Skin of body (tissue), 2 donors: ENCODE measurements around the gene SRSF9. TPM values are rescaled to one million over a fixed set of nuclear protein-coding genes. Genes with fewer than 3 reads are reported as not detected.
"Not testable (repeated sequence)": the region's sequence is repeated elsewhere in the genome, so short reads cannot be mapped to it uniquely, and the experiment has no call there.

Experiments
- DNase-seq: peaks from one replicate; lab custom pipeline; 2025; lab: John Stamatoyannopoulos, UW
- total RNA-seq: library from RNA; depleted of rRNA; stranded (reverse); fragments of >200 nt; gene quantifications from one replicate; pipeline ENCODE4 v1.2.3, GENCODE V29; 2014

The SRSF9 gene, protein sequence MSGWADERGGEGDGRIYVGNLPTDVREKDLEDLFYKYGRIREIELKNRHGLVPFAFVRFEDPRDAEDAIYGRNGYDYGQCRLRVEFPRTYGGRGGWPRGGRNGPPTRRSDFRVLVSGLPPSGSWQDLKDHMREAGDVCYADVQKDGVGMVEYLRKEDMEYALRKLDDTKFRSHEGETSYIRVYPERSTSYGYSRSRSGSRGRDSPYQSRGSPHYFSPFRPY
- total RNA-seq = 105 TPM

DNA sequence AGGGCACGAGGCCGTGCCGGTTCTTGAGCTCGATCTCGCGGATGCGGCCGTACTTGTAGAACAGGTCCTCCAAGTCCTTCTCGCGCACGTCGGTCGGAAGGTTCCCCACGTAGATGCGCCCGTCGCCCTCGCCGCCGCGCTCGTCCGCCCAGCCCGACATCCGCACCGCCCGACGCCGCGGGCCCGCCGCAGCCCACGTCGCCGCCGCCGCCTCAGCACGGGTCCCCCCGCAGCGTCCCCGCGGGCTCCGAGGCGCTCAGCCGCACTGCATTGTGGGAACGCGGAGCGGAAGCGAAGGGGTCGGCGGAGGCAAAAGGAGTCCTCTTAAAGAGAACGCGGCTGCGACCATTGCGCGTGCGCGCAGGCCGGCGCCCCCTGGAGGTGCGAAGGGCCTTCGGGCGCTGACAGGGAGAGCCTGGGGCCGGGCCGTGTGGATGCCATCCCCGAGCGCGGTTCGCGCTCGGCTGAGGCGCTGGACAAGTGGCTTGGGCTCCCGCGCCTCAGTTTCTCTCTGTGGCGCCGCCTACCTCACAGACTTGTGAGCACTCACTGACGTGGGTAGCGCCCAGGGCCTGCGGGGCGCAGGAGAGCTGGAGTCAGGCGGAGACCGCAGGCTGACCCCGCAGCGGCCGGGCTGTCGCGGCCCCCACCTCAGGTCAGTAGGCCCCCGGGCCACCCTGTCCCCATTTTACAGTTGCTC lies at the start of gene SRSF9:
Gene SRSF9 (minus strand): TSS at position 299 of the 700 bp plus-strand sequence. CDS start 139 bp downstream, at position 160.
- DNase-seq = peak; percentile 92

DNA sequence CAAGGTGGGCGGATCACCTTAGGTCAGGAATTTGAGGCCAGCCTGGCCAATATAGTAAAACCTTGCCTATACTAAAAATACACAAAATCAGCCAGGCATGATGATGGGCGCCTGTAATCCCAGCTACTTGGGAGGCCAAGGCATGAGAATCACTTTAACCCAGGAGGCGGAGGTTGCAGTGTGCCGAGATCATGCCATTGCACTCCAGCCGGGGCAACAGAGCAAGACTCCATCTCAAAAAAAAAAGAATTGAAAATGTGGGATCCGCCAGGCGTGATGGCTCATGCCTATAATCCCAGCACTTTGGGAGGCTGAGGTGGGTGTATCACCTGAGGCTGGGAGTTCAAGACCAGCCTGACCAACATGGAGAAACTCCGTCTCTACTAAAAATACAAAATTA lies 49.8 kb upstream of the SRSF9 start:
- DNase-seq = not testable (repeated sequence)

GRCh38 chr12:120515496-120515895 lies 45.9 kb upstream of the SRSF9 start:
- DNase-seq = no peak

DNA sequence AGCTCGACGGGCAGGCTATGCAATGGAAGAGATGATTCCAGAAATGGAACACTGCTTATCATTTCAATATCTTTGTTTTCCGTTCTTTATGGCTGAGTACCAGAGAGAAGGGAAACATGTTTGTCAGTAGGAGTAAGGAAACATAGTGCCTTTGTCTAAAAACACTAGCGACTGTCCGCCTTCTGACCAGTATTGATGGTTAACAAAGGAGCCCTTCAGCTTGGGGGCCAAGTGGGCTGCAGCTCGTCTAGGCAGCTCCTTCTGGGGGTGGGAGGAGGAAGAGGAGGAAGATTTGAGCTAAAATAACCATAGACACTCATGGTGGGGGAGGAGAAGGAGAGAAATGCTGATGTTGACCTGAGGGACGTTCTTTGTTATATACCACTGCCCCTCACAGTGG lies 44.5 kb upstream of the SRSF9 start:
- no peak for DNase-seq

DNA sequence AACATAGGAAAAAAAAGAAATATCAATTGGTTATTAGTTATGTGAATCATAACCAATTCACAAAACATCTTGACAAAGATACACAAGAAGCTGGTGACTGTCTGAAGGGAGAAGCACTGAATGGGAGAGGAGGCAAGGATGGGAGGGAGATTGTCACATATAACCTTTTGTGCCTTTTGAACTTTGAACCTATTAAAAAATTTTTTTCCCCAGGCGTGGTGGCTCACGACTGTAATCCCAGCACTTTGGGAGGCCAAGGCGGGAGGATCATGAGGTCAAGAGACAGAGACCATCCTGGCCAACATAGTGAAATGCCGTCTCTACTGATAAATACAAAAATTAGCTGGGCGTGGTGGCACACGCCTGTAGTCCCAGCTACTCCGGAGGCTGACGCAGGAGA lies 39.0 kb upstream of the SRSF9 start:
- no peak for DNase-seq

DNA sequence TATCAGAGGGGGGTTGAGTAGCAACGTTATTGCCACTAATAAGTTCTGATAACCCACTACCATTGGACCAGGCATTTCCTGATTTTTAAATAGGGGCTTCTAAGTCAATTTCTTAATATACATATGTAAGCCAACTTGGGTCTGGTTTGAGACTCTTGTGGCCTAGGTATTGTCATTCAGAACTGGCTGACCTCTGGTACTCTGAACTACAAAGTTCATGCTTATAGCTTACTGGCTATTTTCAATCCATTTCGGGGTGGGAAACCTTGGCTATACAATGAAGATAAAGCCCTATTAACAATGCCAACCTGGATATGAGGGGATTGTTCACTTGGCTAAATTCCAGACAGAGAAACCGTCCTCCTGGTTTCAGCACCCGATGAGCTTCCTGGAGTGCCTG lies 35.0 kb upstream of the SRSF9 start:
- no peak for DNase-seq

- DNase-seq = peak; percentile 8
Observed at GRCh38 chr12:120500581-120500980, 31.0 kb upstream of the SRSF9 start.

GRCh38 chr12:120498870-120499515 lies 29.4 kb upstream of the SRSF9 start:
- no peak for DNase-seq

DNA sequence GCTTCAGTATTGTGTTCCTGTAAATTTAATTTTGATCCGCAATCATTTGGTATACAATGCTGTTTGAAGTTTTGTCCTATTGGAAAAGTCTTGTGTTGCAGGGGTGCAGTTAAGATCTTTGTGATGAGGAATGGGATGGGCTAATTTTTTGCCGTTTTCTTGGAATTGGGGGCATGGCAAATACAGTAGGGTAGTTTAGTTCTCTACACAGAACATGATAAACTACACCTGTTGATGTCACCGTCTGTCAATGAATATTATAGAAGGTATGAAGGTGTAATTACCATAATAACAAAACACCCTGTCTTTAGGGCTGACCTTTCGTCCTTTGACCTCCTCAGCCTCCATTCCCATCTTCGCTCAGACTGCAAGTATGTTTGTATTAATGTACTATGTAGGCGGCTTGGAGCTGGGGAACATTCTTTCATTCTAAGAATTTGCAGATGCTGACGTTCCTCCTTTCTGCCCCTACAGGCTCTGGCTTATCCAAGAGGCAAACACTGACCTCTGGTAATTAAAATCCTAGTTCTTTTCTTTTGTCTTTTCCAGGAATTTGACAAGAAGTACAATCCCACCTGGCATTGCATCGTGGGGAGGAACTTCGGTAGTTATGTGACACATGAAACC lies 28.1 kb upstream of the SRSF9 start:
- no peak for DNase-seq

- peak; percentile 53 for DNase-seq
Observed at GRCh38 chr12:120496413-120497340, 27.1 kb upstream of the SRSF9 start.

DNA sequence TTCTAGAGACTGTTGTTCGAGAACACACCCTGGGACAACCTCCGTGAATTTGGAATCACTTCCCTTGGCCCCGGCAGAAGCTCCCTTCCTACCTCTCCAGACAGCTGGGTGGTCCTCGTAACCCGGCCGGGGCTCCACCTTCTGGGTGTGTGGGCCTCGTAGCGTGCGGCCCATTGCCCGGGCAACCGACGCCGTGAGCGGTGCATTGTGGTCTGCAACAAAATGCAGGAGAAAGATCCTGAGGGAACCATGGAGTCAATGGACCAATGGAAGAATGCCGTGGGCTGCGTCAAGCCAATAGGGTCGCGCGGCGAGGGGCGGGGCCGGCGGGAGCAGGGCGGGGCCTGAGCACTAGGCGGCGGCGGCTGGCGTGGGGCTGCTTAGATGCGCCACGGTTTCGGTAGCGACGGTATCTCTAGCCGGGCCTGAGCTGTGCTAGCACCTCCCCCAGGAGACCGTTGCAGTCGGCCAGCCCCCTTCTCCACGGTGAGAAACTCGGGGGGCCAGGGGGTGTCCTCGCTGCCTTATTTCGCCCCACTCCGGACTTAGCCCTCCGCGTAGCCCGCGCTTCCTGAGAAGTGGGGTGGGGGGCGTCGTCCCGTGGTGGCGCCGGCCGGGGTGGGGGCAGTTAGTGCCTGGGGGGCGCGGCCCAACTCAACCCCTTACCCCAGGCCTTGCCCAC lies 26.3 kb upstream of the SRSF9 start, which contains the start of gene DYNLL1:
Gene DYNLL1 (plus strand): TSS at position 383 of the 682 bp plus-strand sequence. CDS start 309 bp downstream, outside the sequence.
- peak; percentile 98 for DNase-seq

DNA sequence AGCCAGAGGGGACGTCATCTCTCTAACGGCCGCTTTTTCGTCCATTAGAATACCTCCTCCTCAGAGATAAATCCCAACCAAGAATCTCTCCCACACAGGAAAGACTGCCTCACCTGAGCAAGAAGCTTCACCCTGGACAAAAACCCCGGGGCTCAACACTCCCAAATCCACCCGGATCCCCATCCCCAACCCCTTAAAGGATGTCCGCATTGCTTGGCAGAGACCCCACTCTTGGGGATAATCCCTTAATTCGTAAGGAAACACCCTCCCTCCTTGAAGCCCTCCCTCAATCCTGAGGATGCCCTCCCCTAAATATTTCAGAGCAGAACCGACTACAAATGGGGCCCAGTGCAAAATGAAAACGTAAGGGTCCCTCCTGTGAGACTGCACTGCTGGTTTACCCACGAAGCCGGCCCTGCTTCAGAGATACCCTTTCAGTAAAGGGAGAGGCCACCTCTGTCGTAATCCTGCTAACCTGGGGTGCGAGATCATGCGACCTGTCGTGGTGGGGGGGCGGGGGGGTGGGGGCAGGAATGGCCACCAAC lies 25.7 kb upstream of the SRSF9 start:
- no peak for DNase-seq

DNA sequence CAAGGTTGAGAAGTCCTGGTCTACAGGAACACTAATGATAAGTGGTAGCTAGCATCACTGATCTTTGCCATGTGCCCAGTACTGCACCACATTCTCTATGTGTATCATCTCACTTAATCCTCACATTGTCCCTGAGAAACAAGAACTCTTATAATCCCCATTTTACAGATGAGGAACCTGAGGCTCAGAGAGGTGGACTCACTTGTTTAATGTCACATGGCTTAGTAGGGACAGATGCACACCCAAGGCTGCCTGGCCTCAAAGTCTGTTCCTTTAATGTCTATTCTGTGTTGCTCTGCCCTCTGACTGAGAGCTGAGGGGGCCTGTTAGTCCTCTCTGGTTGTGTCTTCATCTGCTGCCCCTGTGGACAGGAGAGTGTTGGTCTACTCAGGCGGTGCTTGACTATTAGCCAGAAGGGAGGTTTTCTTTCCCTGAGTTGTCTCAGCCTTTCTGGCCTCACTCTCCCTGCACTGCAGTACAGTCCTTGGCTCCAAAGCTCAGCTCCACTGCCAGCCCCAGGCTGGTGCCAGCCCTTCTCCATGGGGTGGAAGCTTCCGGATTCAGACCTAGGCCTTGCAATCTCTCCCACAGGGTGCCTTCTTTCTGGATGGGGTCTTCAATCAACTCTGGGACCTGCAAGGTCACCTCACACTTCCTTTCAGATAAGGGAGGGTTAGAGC lies 21.4 kb upstream of the SRSF9 start:
- no peak for DNase-seq

DNA sequence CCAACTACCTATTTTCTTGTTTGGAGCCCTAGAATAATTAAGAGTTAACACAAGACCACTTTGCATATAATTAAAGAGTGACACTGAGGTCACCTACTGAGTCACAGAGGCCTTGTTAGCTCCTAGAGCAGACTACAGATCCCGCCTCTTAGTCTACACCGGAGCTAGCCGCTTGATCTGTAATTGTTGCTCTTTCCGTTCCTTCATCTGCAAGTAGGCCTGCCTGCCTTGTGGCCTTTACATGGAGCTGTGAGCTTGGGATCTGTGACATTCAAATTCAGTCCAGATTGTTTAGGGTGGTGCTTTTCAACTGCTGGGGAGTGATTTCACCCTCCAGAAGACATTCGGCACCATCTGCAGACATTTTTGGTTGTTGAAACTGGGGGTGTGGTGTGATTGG lies 20.8 kb upstream of the SRSF9 start:
- DNase-seq = no peak

- no peak for DNase-seq
Observed at GRCh38 chr12:120489018-120489417, 19.5 kb upstream of the SRSF9 start.

DNA sequence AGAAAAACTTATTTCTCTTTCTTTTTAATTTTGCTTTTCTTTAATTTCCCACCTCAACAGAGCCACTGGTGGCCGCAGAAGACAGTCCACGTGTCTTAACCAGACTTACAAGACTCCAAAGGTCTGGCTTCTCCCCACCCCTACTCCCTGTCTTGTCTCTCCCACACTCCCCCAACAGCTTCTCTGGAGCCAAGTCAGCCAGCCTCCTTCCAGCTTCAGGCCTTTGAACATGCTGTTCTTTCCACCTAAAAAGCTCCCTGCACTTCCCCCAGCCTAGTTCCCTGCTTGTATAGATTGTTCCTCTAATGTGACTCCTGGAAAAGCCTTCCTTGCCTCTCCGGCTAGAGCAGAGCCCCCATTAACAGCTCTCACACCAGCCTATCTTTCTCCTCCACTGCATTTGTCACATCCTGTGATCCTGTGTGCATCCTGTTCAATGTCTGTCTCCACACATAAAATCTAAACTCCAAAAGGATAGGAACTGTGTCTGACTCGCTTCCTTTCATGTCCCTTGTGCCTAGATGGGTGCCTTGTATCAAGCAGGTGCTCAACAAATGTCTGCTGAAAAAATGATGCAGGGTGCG lies 18.6 kb upstream of the SRSF9 start:
- DNase-seq = no peak

- not testable (repeated sequence) for DNase-seq
Observed at GRCh38 chr12:120487552-120487951, 18.0 kb upstream of the SRSF9 start.

- no peak for DNase-seq
Observed at GRCh38 chr12:120485961-120486881, 16.7 kb upstream of the SRSF9 start.
